ENCODE results near the gene CLDN4.

DNA sequence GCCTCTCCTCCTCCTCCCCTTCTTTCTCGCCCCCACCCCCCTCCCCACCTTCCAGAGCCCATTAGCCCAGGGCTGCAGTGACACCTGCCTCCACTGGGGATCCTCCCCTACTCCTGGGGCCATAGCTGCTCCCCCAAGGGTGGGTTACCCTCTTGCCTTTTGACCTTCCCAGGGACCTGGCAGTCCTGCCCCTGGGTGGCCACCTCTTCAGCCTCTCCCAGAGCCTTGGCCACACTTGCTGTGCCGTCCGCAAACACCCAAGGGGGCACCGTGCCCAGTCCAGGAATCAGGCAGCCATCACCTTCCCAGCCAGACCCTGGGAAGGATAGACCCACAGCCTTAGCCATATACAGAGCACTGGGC lies 19.8 kb upstream of the CLDN4 start:
- TF ChIP-seq EP300 (IDR thresholded peaks at IDR 0.05) (no peak), POLR2AphosphoS5 (IDR thresholded peaks at IDR 0.05) (no peak), POLR2A (IDR thresholded peaks at IDR 0.05) (no peak)
- TF ChIP-seq, protein P1, sequence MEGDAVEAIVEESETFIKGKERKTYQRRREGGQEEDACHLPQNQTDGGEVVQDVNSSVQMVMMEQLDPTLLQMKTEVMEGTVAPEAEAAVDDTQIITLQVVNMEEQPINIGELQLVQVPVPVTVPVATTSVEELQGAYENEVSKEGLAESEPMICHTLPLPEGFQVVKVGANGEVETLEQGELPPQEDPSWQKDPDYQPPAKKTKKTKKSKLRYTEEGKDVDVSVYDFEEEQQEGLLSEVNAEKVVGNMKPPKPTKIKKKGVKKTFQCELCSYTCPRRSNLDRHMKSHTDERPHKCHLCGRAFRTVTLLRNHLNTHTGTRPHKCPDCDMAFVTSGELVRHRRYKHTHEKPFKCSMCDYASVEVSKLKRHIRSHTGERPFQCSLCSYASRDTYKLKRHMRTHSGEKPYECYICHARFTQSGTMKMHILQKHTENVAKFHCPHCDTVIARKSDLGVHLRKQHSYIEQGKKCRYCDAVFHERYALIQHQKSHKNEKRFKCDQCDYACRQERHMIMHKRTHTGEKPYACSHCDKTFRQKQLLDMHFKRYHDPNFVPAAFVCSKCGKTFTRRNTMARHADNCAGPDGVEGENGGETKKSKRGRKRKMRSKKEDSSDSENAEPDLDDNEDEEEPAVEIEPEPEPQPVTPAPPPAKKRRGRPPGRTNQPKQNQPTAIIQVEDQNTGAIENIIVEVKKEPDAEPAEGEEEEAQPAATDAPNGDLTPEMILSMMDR (IDR thresholded peaks at IDR 0.05) = no peak
